Duodenal mucosa (tissue), 2 donors: Measurements from ENCODE around the gene ATP5F1D.

Experiments used
- H3K27ac ChIP-seq: one replicate; pipeline ENCODE4 v1.7.0; 2013; ENCODE audit warnings: low read depth, low read length
- H3K27me3 ChIP-seq, 2 donors: one replicate each; pipeline ENCODE4 v1.7.0; 2013; ENCODE audit warnings: low read length in 2 of 2, control low read depth in 1 of 2; ENCODE audit not compliant: insufficient read depth in 2 of 2, control insufficient read depth in 1 of 2
- H3K36me3 ChIP-seq, 2 donors: one replicate each; pipeline ENCODE4 v1.7.0; 2013; ENCODE audit warnings: low read length in 2 of 2, control low read depth in 1 of 2; ENCODE audit not compliant: insufficient read depth in 2 of 2, control insufficient read depth in 1 of 2
- H3K4me1 ChIP-seq, 2 donors: one replicate each; pipeline ENCODE4 v1.7.0; 2013; ENCODE audit warnings: low read length in 2 of 2, control low read depth in 1 of 2; ENCODE audit not compliant: insufficient read depth in 2 of 2, control insufficient read depth in 1 of 2
- H3K4me3 ChIP-seq, 2 donors: one replicate each; pipeline ENCODE4 v1.7.0; 2013; ENCODE audit warnings: low read length in 2 of 2, low read depth in 1 of 2
- H3K9ac ChIP-seq, 2 donors: one replicate each; pipeline ENCODE4 v1.7.0; 2013; ENCODE audit warnings: low read length in 2 of 2, low read depth in 1 of 2
- H3K9me3 ChIP-seq, 2 donors: one replicate each; pipeline ENCODE4 v1.7.0; 2013; ENCODE audit warnings: low read length in 2 of 2, control low read depth in 1 of 2; ENCODE audit not compliant: control insufficient read depth in 1 of 2

ATP5F1D gene

GRCh38 chr19:1277061-1277460, 35.5 kb downstream of the ATP5F1D start:
- Histone ChIP-seq H3K4me3 (no peak overlapping the region), H3K27me3 (no peaks in the 10 kb centered on the region), H3K9ac (peak overlapping the region in 1 of 2 donors; percentile 83), H3K9me3 (no peaks in the 10 kb centered on the region), H3K36me3 (peaks cover 28 to 43% of the 10 kb centered on the region in 2 donors), H3K4me1 (peaks cover 31 to 43% of the 10 kb centered on the region in 2 donors), H3K27ac (no peak overlapping the region)

- H3K36me3 ChIP-seq: peaks cover 19 to 33% of the 10 kb centered on the region in 2 donors
- peaks cover 24 to 35% of the 10 kb centered on the region in 2 donors for H3K4me1 ChIP-seq
- no peak overlapping the region for H3K4me3 ChIP-seq
- no peaks in the 10 kb centered on the region for H3K9me3 ChIP-seq
- no peaks in the 10 kb centered on the region for H3K27me3 ChIP-seq
- no peak overlapping the region for H3K27ac ChIP-seq
- no peak overlapping the region for H3K9ac ChIP-seq
These were observed 36.5 kb downstream of the ATP5F1D start for GRCh38 chr19:1278074-1278473.

GRCh38 chr19:1278713-1279660, 37.4 kb downstream of the ATP5F1D start:
- H3K27ac ChIP-seq: no peak overlapping the region
- no peak overlapping the region for H3K4me3 ChIP-seq
- H3K36me3 ChIP-seq: peaks cover 14 to 24% of the 10 kb centered on the region in 2 donors
- peaks cover 28 to 32% of the 10 kb centered on the region in 2 donors for H3K4me1 ChIP-seq
- H3K9ac ChIP-seq: no peak overlapping the region
- H3K9me3 ChIP-seq: no peaks in the 10 kb centered on the region
- no peaks in the 10 kb centered on the region for H3K27me3 ChIP-seq

GRCh38 chr19:1279782-1280341, 38.3 kb downstream of the ATP5F1D start:
- Histone ChIP-seq H3K9me3 (no peaks in the 10 kb centered on the region), H3K9ac (no peak overlapping the region), H3K4me1 (peaks cover 27 to 30% of the 10 kb centered on the region in 2 donors)

DNA sequence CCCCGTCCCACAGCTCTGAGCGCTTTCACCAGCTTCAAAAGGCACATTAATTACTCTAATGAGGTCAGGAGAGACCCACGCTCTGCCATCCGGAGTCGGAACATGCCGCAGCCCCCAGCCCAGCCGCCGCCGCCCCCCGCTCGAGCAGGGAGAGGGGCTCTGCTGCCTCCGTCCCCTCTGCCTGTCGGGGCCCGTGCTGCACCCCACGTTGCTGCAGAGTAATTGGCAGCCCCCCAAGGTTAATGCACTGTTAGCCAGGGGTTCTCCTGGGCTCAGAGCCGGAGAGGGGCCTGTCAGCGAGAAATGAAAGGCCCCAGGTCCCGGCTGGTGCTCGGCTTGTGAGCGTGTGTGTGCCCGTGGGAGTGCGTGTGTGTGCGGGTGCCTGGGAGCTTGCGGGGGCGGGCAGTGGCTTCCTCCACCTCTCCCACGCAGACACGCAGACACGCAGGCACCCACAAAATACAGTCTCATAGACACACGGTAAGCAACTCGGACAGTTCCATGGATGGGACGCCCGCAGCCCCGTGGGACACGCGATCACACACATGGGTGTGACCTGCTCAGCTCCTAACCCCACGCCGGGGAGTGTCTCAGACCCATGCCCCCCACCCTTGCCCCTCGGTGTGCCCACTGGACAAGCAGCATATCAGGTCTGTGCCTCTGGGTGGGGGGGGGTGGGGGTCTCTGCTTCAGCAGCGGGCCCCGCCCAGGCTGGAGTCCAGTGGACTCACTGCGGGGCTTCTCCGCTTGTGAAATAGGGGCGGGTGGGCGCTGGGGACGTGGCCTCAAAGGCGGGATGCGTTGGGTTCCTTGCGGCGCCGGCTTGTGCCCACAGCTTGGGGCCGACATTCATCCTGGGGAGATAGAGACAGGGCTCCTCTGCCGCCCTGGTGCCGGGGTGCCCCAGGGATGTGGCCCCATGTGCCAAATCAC, 39.4 kb downstream of the ATP5F1D start:
- Histone ChIP-seq H3K27me3 (peaks cover 3 to 6% of the 10 kb centered on the region in 2 donors), H3K4me1 (peaks cover 31% of the 10 kb centered on the region in 2 donors), H3K4me3 (no peak overlapping the region), H3K27ac (no peak overlapping the region), H3K9me3 (no peaks in the 10 kb centered on the region), H3K36me3 (peaks cover 8 to 13% of the 10 kb centered on the region in 2 donors), H3K9ac (no peak overlapping the region)

More at GRCh38 chr19:1279782-1280341, 38.3 kb downstream of the ATP5F1D start:
- Histone ChIP-seq H3K27ac (no peak overlapping the region), H3K4me3 (no peak overlapping the region), H3K27me3 (peaks cover 3 to 5% of the 10 kb centered on the region in 2 donors), H3K36me3 (peaks cover 8 to 15% of the 10 kb centered on the region in 2 donors)

DNA sequence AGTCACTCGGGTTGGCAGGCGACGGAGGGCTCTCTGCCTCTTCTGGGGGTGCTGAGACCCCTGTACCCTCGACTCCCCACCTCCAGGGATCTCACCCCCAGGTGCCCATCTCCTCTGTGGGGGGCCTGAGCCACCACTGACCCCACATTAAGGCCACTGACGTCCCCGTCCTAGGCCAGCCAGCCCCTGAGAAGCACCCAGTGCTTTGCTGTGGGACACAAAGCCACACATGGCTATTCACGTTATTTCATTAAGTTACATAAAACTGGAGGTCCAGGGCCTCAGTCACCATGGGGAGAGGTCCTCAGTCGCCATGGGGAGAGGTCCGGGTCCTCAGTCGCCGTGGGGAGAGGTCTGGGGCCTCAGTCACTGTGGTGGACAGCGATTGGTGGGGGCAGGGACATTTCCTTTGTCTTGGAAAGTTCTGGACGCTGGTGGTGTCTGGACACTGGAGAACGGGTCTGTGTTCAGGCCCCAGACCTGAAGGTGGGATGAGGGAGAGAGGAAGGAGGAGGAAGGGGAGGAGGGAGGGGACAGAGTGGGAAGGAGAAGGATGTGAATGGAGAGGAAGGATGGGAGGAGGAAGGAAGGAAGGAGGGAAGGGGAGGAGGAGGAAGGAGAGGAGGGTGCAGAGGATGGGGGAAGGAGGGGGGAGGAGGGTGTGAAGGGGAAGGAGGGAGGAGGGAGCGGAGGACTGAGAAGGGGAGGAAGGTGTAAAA, 40.2 kb downstream of the ATP5F1D start:
- Histone ChIP-seq H3K4me1 (peaks cover 23% of the 10 kb centered on the region in 2 donors), H3K27me3 (peaks cover 3 to 9% of the 10 kb centered on the region in 2 donors), H3K36me3 (peaks cover 8 to 13% of the 10 kb centered on the region in 2 donors), H3K9me3 (no peaks in the 10 kb centered on the region), H3K4me3 (no peak overlapping the region), H3K27ac (no peak overlapping the region), H3K9ac (no peak overlapping the region)

DNA sequence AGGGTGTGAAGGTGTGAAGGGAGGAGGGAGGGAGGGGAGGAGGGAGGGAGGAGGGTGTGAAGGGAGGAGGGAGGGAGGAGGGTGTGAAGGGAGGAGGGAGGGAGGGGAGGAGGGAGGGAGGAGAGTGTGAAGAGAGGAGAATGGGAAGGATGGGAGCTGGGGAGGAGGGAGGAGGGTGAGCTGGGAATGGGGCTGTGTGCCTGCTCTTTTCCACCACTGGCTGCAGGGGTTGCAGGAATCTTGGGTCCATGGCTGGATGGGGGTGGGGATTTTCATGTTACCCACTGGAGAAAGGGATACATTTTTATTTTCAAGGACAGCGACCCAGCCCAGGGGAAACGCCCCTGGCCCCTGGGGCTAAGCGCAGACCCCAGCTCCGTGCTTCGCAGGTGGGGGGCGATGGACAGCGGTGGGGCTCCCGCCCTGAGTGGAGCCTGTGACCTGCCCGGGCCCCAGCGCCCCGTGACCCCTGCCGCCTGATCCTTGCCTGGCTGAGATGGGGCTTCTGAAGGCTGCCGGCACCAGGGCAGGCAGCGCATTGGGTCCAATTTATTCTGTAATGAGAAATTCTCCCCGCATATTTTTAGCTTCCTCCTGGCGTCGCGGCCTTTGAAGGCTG, 41.1 kb downstream of the ATP5F1D start:
- H3K4me1 ChIP-seq: peaks cover 19 to 26% of the 10 kb centered on the region in 2 donors
- H3K36me3 ChIP-seq: peaks cover 8 to 10% of the 10 kb centered on the region in 2 donors
- H3K4me3 ChIP-seq: peak overlapping the region in 1 of 2 donors; percentile 60
- H3K9ac ChIP-seq: peak overlapping the region in 1 of 2 donors; percentile 67
- peaks cover 3 to 14% of the 10 kb centered on the region in 2 donors for H3K27me3 ChIP-seq
- H3K9me3 ChIP-seq: no peaks in the 10 kb centered on the region
- peak overlapping the region; percentile 92 for H3K27ac ChIP-seq

- Histone ChIP-seq H3K27ac (peak overlapping the region; percentile 92), H3K27me3 (peaks cover 3 to 18% of the 10 kb centered on the region in 2 donors), H3K36me3 (peaks cover 8 to 10% of the 10 kb centered on the region in 2 donors), H3K9ac (peak overlapping the region; percentile 33 to 67), H3K9me3 (no peaks in the 10 kb centered on the region), H3K4me3 (peak overlapping the region; percentile 28 to 60), H3K4me1 (peaks cover 24 to 27% of the 10 kb centered on the region in 2 donors)
These were observed 41.8 kb downstream of the ATP5F1D start for GRCh38 chr19:1283207-1283916.
